Endothelial cell of umbilical vein (primary cell): Measurements from ENCODE around the gene RARA. TPM values are rescaled to one million over a fixed set of nuclear protein-coding genes. Genes with fewer than 3 reads are reported as not detected.
A peak's percentile ranks its signal among the peaks of the same experiment; 100 is the strongest.

ENCODE experiments used
- BruUV-seq: library from RNA; stranded (reverse); fragments of 400-500 nt; replicated peaks from 2 replicates; lab custom pipeline; 2021; lab: Mats Ljungman, UMichigan
- CTCF ChIA-PET: fragments of 300-600, 350-600 bp; sonication (Branson Sonifier 250); formaldehyde crosslinking; loops from one replicate; lab custom pipeline; 2021; ENCODE audit warnings: antibody characterized with exemption, inconsistent platforms; lab: Charles Lee
- POLR2A ChIA-PET: fragments of 300-600, 350-600 bp; sonication (Branson Sonifier 250); formaldehyde crosslinking; loops from one replicate; lab custom pipeline; 2021; ENCODE audit warnings: antibody characterized with exemption, inconsistent platforms; lab: Charles Lee
- DNase-seq: peaks from one replicate; pipeline ENCODE4 v3.0.0-alpha.2; 2011; ENCODE audit warnings: low read depth, low spot score
- FAIRE-seq: peaks from 2 replicates; lab custom pipeline; 2011; peaks lifted over from hg19 to GRCh38; lab: Jason Lieb, UNC
- H2AFZ ChIP-seq: 2 replicates; pipeline ENCODE4 v1.6.0; 2012; ENCODE audit warnings: low read depth, low read length, control low read depth, inconsistent platforms
- H3K27ac ChIP-seq: 2 replicates; pipeline ENCODE4 v1.5.1; 2011; ENCODE audit warnings: low read depth, mild to moderate bottlenecking, control low read depth, low read length, moderate library complexity; ENCODE audit not compliant: insufficient read depth
- H3K27me3 ChIP-seq, 2 experiments: 2 replicates each; pipeline versions ENCODE4 v1.6.0 to v1.6.1; 2011; ENCODE audit warnings: low read length in 2 of 2, mixed read lengths in 1 of 2; ENCODE audit not compliant: control insufficient read depth in 2 of 2, insufficient read depth in 2 of 2
- H3K36me3 ChIP-seq, 2 experiments: 2 replicates in 1 of 2; 3 replicates in 1 of 2; pipeline ENCODE4 v1.5.1; 2011; ENCODE audit warnings: low read length in 2 of 2, mild to moderate bottlenecking in 1 of 2, moderate library complexity in 1 of 2; ENCODE audit not compliant: control insufficient read depth in 2 of 2, insufficient read depth in 2 of 2; ENCODE audit errors: extremely low read depth in 1 of 2
- H3K4me1 ChIP-seq: 3 replicates; pipeline ENCODE4 v1.5.1; 2011; ENCODE audit warnings: mild to moderate bottlenecking, low read length; ENCODE audit not compliant: control insufficient read depth, insufficient read depth; ENCODE audit errors: extremely low read depth
- H3K4me2 ChIP-seq: 2 replicates; pipeline ENCODE4 v1.6.1; 2011; ENCODE audit warnings: low read length, control low read depth, mixed read lengths; ENCODE audit not compliant: insufficient read depth
- H3K4me3 ChIP-seq, 3 experiments: fragments of 200-600 bp in 1 of 3; sonication (generic), shearing (Covaris generic) in 1 of 3; replicated peaks in 1 of 3; 2 replicates each; pipeline ENCODE4 v1.5.1; 2011 to 2016; ENCODE audit warnings: control low read depth in 3 of 3, low read length in 3 of 3, mild to moderate bottlenecking in 2 of 3, inconsistent platforms in 1 of 3, low read depth in 1 of 3, moderate library complexity in 1 of 3; ENCODE audit not compliant: insufficient read depth in 1 of 3
- H3K79me2 ChIP-seq: 2 replicates; pipeline ENCODE4 v1.6.0; 2012; ENCODE audit warnings: low read length, inconsistent platforms; ENCODE audit not compliant: control insufficient read depth, insufficient read depth
- H3K9ac ChIP-seq: replicated peaks from 2 replicates; pipeline ENCODE3; 2011; ENCODE audit warnings: low read length, control low read depth; ENCODE audit not compliant: insufficient read depth; ENCODE audit errors: extremely low read depth
- H3K9me1 ChIP-seq: replicated peaks from 3 replicates; pipeline ENCODE4 v1.6.0; 2011; ENCODE audit warnings: mild to moderate bottlenecking, low read length; ENCODE audit not compliant: control insufficient read depth, insufficient read depth; ENCODE audit errors: extremely low read depth
- H3K9me3 ChIP-seq: replicated peaks from 2 replicates; pipeline ENCODE4 v1.5.1; 2012; ENCODE audit warnings: low read length, inconsistent platforms; ENCODE audit not compliant: control insufficient read depth, insufficient read depth
- H4K20me1 ChIP-seq: replicated peaks from 2 replicates; pipeline ENCODE3; 2011; ENCODE audit warnings: mild to moderate bottlenecking, low read length; ENCODE audit not compliant: control insufficient read depth, insufficient read depth; ENCODE audit errors: extremely low read depth
- GATA2 ChIP-seq: IDR thresholded peaks from 2 replicates; pipeline ENCODE4 v1.7.0; 2011; ENCODE audit warnings: low read depth, mild to moderate bottlenecking, moderate library complexity, mixed read lengths, low read length; ENCODE audit not compliant: insufficient read length, insufficient read depth
- JUN ChIP-seq: IDR thresholded peaks from 2 replicates; pipeline ENCODE4 v1.6.1; 2011; ENCODE audit warnings: borderline replicate concordance, low read depth; ENCODE audit not compliant: insufficient read length, insufficient read depth
- MAX ChIP-seq: IDR thresholded peaks from 2 replicates; pipeline ENCODE4 v1.6.1; 2011; ENCODE audit not compliant: insufficient read depth, insufficient read length
- POLR2A ChIP-seq: IDR thresholded peaks from 2 replicates; pipeline ENCODE4 v1.6.1; 2012; ENCODE audit warnings: low read depth, mild to moderate bottlenecking, control low read depth, low read length
- dilution Hi-C: fragments of 300-500 bp; cut with MboI; formaldehyde crosslinking; loops from one replicate; pipeline ENCODE4 v1.15.0; 2019; ENCODE audit warnings: low sequenced_read_pairs; ENCODE audit not compliant: extremely low pct_ligation_motif_present
- intact Hi-C: fragments of 100-400 bp; cut with micrococcal nuclease; formaldehyde crosslinking; loops from one replicate; pipeline ENCODE4 v1.10.0; 2022
- polyA plus RNA-seq, 4 experiments: library from polyadenylated mRNA; depleted of rRNA in 3 of 4; stranded (reverse) in 3 of 4; unstranded in 1 of 4; fragments of >200 nt; gene quantifications; 2 replicates each; pipeline versions ENCODE4 v1.2.1 to v1.2.3, GENCODE V29; 2011 to 2012; ENCODE audit warnings: missing spikeins in 1 of 4
- total RNA-seq: library from RNA; stranded (reverse); gene quantifications from 2 replicates; pipeline ENCODE4 v1.2.3, GENCODE V29; 2021
- TF ChIP-seq, protein P1 (sequence below), 2 donors: IDR thresholded peaks; 1 replicate in 1 of 2; 2 replicates in 1 of 2; pipeline ENCODE4 v1.5.1; 2011; ENCODE audit warnings: low read length in 2 of 2, mild to moderate bottlenecking in 2 of 2, moderate library complexity in 2 of 2, control low read depth in 1 of 2, inconsistent platforms in 1 of 2, low read depth in 1 of 2; ENCODE audit not compliant: insufficient read depth in 1 of 2; ENCODE audit errors: extremely low read depth in 1 of 2

Gene RARA
- total and polyA plus RNA-seq, 2 donors (not counting 3 experiments of a cell fraction or from before 2014, with no cell fraction given), result 11.9 to 37.8 TPM

DNA sequence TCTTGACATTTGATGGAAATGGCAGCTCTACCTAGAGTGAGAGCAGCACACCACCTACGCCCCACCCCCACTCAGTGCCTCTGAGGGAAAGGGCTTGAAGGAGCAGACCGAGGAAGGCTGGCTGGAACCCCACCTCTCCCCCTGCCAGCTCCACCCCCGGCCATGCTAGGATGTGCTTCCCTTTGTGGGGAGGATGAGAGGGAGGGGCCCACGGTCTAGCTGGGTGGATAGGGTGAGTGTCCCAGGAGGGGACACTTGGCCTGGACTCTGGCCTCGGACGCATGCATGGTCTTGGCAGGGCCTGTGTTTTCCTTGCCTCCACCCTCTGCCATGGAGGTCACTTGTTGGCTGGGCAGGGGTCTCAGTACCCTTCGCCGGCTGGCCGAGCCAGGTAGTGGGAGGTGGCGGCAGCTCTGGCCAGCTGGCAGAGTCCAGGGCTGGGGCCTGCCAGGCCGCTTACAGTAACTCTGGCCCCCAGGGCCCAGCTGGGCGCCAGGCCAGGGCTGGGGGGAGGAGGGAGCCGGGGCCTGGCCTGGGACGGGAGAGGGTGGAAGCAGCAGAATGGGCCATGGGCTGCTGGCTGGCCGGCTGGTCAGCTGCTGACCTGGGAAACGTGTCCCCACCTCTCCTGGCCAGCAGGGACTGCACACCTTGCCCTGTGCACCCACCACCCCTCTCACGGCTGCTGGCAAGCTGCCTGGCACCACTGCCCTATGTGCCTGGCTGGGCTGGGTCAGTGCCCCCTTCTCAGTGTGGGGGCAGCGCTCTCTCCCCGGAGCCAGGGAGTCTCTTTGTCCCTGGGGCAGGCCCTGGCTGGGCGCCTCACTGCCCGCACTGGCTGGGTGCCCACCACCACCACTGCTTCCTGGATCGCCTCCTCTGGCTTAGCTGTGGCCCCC lies 23.0 kb downstream of the RARA start:
- ChIA-PET POLR2A (interaction anchor here (0.5 to 1.5 kb wide), 2 partner anchors 15 to 17 kb away, joined by 3 to 4 read pairs; no protein-coding TSS in a partner anchor), CTCF (interaction anchor here (0.6 to 2.7 kb wide), 9 partner anchors 9 to 29 kb away, joined by 3 to 10 read pairs (median 6); no protein-coding TSS in a partner anchor)
- FAIRE-seq, result peak; percentile 49
- DNase-seq, result peak; percentile 73
- Histone ChIP-seq H3K79me2 (peaks cover 58% of the 10 kb centered on the region), H3K27me3 (no peaks in the 10 kb centered on the region), H3K36me3 (peaks cover 0 to 3% of the 10 kb centered on the region in 2 experiments), H3K9me3 (no peaks in the 10 kb centered on the region), H2AFZ (no peak overlapping the region), H4K20me1 (no peaks in the 10 kb centered on the region), H3K27ac (peak overlapping the region; percentile 61), H3K4me3 (no peak overlapping the region), H3K4me1 (peaks cover 38% of the 10 kb centered on the region), H3K4me2 (no peak overlapping the region), H3K9ac (no peak overlapping the region), H3K9me1 (no peaks in the 10 kb centered on the region)
- dilution Hi-C loops (no loop called here), intact Hi-C loops (loop anchor here (1.0 kb wide), 2 partner anchors 9 kb away; no protein-coding TSS in a partner anchor)
- TF ChIP-seq POLR2A (peak; percentile 30), GATA2 (no peak)
- no TSS peak for BruUV-seq

DNA sequence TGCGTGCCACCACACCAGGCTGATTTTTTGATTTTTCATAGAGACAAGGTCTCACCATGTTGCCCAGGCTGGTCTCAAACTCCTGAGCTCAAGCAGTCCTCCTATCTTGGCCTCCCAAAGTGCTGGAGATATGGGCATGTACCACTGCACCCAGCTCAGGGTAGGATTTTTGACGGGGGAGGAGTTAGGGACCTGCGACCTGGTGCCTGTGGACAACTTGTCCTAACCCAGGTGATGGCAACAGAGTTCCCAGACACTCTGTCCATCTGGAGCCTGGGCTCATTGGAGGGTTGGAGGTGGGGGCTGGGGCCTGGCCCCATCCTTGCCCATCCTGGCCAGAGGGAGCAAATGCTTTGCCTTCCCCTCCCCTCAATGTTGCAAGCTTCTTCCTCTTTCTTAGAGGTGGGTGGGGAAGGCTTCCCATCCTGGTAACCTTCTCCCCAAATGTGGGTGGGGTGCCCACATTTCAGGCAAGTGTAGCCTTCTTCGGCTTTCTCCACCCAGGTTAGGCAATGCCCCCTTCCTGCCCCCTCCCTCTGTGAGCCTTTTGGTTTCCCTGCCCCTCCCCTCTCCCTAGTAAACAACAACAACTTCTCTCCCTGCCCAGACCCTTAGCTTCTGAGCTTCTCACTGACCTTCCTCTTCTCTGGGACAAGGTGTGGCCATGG lies 24.9 kb downstream of the RARA start:
- POLR2A ChIA-PET, result no interaction called here
- H3K4me1 ChIP-seq, result peaks cover 38% of the 10 kb centered on the region

More for the DNA sequence above, 24.9 kb downstream of the RARA start:
- no peak overlapping the region for H3K27ac ChIP-seq
- H3K4me3 ChIP-seq, result no peak overlapping the region
- intact Hi-C loops, result no loop called here
- H3K27me3 ChIP-seq, result no peaks in the 10 kb centered on the region
- H3K36me3 ChIP-seq, result peaks cover 0 to 3% of the 10 kb centered on the region in 2 experiments
- no peaks in the 10 kb centered on the region for H3K9me1 ChIP-seq
- H3K9ac ChIP-seq, result no peak overlapping the region
- H3K9me3 ChIP-seq, result no peaks in the 10 kb centered on the region
- H3K79me2 ChIP-seq, result peaks cover 50% of the 10 kb centered on the region
- no TSS peak for BruUV-seq
- no peak for DNase-seq
- TF ChIP-seq, protein P1, sequence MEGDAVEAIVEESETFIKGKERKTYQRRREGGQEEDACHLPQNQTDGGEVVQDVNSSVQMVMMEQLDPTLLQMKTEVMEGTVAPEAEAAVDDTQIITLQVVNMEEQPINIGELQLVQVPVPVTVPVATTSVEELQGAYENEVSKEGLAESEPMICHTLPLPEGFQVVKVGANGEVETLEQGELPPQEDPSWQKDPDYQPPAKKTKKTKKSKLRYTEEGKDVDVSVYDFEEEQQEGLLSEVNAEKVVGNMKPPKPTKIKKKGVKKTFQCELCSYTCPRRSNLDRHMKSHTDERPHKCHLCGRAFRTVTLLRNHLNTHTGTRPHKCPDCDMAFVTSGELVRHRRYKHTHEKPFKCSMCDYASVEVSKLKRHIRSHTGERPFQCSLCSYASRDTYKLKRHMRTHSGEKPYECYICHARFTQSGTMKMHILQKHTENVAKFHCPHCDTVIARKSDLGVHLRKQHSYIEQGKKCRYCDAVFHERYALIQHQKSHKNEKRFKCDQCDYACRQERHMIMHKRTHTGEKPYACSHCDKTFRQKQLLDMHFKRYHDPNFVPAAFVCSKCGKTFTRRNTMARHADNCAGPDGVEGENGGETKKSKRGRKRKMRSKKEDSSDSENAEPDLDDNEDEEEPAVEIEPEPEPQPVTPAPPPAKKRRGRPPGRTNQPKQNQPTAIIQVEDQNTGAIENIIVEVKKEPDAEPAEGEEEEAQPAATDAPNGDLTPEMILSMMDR (IDR thresholded peaks at IDR 0.05; ENCODE audit: extremely low read depth in 1 of 2, insufficient read depth in 1 of 2, low read depth in 1 of 2, low read length in 2 of 2), result no peak
- TF ChIP-seq GATA2 (no peak), JUN (no peak), MAX (no peak)
- no peaks in the 10 kb centered on the region for H4K20me1 ChIP-seq
- H3K4me2 ChIP-seq, result no peak overlapping the region
- no peak overlapping the region for H2AFZ ChIP-seq
- no peak for FAIRE-seq
- CTCF ChIA-PET, result interaction anchor here (1.7 to 2.1 kb wide), 2 partner anchors 15 to 21 kb away, joined by 6 to 8 read pairs; no protein-coding TSS in a partner anchor
- dilution Hi-C loops, result no loop called here
